Skeletal muscle satellite cell (primary cell): ENCODE measurements around the gene APOB.

ENCODE experiments used
- H3K27me3 ChIP-seq: 2 replicates; pipeline ENCODE4 v1.7.0; 2013; ENCODE audit warnings: low read length; ENCODE audit not compliant: control insufficient read depth, insufficient read depth
- H3K36me3 ChIP-seq: 2 replicates; pipeline ENCODE4 v1.7.0; 2013; ENCODE audit warnings: mild to moderate bottlenecking, control low read depth, low read length; ENCODE audit not compliant: insufficient read depth
- H3K4me1 ChIP-seq: 2 replicates; pipeline ENCODE4 v1.7.0; 2013; ENCODE audit warnings: low read length; ENCODE audit not compliant: control insufficient read depth, insufficient read depth
- H3K4me2 ChIP-seq: 2 replicates; pipeline ENCODE4 v1.7.0; 2013; ENCODE audit warnings: mild to moderate bottlenecking, low read length
- H3K4me3 ChIP-seq: 2 replicates; pipeline ENCODE4 v1.7.0; 2013; ENCODE audit warnings: low read length
- H3K9ac ChIP-seq: 2 replicates; pipeline ENCODE4 v1.7.0; 2013; ENCODE audit warnings: mild to moderate bottlenecking, low read depth, low read length, moderate library complexity
- H3K9me3 ChIP-seq: replicated peaks from 2 replicates; pipeline ENCODE4 v1.7.0; 2013; ENCODE audit warnings: mild to moderate bottlenecking, control low read depth, low read length

APOB gene

GRCh38 chr2:21003572-21004180, 40.2 kb downstream of the APOB start:
- H3K9ac ChIP-seq, result no peak overlapping the region
- no peaks in the 10 kb centered on the region for H3K36me3 ChIP-seq
- H3K4me2 ChIP-seq, result no peak overlapping the region
- H3K9me3 ChIP-seq, result no peaks in the 10 kb centered on the region
- H3K4me1 ChIP-seq, result no peaks in the 10 kb centered on the region
- no peak overlapping the region for H3K4me3 ChIP-seq
- H3K27me3 ChIP-seq, result peaks cover 5% of the 10 kb centered on the region

GRCh38 chr2:21002814-21003192, 41.1 kb downstream of the APOB start:
- Histone ChIP-seq H3K4me2 (no peak overlapping the region), H3K36me3 (no peaks in the 10 kb centered on the region), H3K9ac (no peak overlapping the region), H3K4me1 (no peaks in the 10 kb centered on the region), H3K9me3 (no peaks in the 10 kb centered on the region), H3K27me3 (peaks cover 5% of the 10 kb centered on the region), H3K4me3 (no peak overlapping the region)

- no peak overlapping the region for H3K9ac ChIP-seq
- no peak overlapping the region for H3K4me3 ChIP-seq
- no peaks in the 10 kb centered on the region for H3K9me3 ChIP-seq
- H3K36me3 ChIP-seq, result no peaks in the 10 kb centered on the region
- H3K27me3 ChIP-seq, result peaks cover 5% of the 10 kb centered on the region
- H3K4me2 ChIP-seq, result no peak overlapping the region
- no peaks in the 10 kb centered on the region for H3K4me1 ChIP-seq
Observed at GRCh38 chr2:21001988-21002813, 41.7 kb downstream of the APOB start.

GRCh38 chr2:21001225-21001946, 42.5 kb downstream of the APOB start:
- H3K9ac ChIP-seq, result no peak overlapping the region
- H3K9me3 ChIP-seq, result no peaks in the 10 kb centered on the region
- H3K4me2 ChIP-seq, result no peak overlapping the region
- H3K4me3 ChIP-seq, result no peak overlapping the region
- H3K36me3 ChIP-seq, result no peaks in the 10 kb centered on the region
- no peaks in the 10 kb centered on the region for H3K4me1 ChIP-seq
- peaks cover 9% of the 10 kb centered on the region for H3K27me3 ChIP-seq

GRCh38 chr2:20999906-21000645, 43.8 kb downstream of the APOB start:
- Histone ChIP-seq H3K4me3 (no peak overlapping the region), H3K4me1 (no peaks in the 10 kb centered on the region), H3K36me3 (no peaks in the 10 kb centered on the region), H3K4me2 (no peak overlapping the region), H3K27me3 (peaks cover 7% of the 10 kb centered on the region), H3K9me3 (no peaks in the 10 kb centered on the region), H3K9ac (no peak overlapping the region)

- peaks cover 4% of the 10 kb centered on the region for H3K27me3 ChIP-seq
- H3K9ac ChIP-seq, result no peak overlapping the region
Observed at GRCh38 chr2:20998972-20999905, 44.6 kb downstream of the APOB start.

GRCh38 chr2:20997953-20998722, 45.7 kb downstream of the APOB start:
- H3K27me3 ChIP-seq, result peaks cover 4% of the 10 kb centered on the region
- H3K4me2 ChIP-seq, result no peak overlapping the region
- H3K9me3 ChIP-seq, result no peaks in the 10 kb centered on the region
- no peak overlapping the region for H3K9ac ChIP-seq
- no peak overlapping the region for H3K4me3 ChIP-seq
- no peaks in the 10 kb centered on the region for H3K4me1 ChIP-seq
- no peaks in the 10 kb centered on the region for H3K36me3 ChIP-seq

More at GRCh38 chr2:20998972-20999905, 44.6 kb downstream of the APOB start:
- Histone ChIP-seq H3K9me3 (no peaks in the 10 kb centered on the region), H3K4me1 (no peaks in the 10 kb centered on the region), H3K4me3 (no peak overlapping the region), H3K4me2 (no peak overlapping the region), H3K36me3 (no peaks in the 10 kb centered on the region)

GRCh38 chr2:20994130-20994529, 49.7 kb downstream of the APOB start:
- H3K27me3 ChIP-seq, result peaks cover 7% of the 10 kb centered on the region
- no peak overlapping the region for H3K4me3 ChIP-seq
- H3K36me3 ChIP-seq, result no peaks in the 10 kb centered on the region
- H3K9ac ChIP-seq, result no peak overlapping the region
- H3K9me3 ChIP-seq, result no peaks in the 10 kb centered on the region
- no peaks in the 10 kb centered on the region for H3K4me1 ChIP-seq
- no peak overlapping the region for H3K4me2 ChIP-seq

GRCh38 chr2:20992201-20992711, 51.6 kb downstream of the APOB start:
- H3K9ac ChIP-seq, result no peak overlapping the region
- no peaks in the 10 kb centered on the region for H3K36me3 ChIP-seq
- peaks cover 9% of the 10 kb centered on the region for H3K27me3 ChIP-seq
- no peak overlapping the region for H3K4me2 ChIP-seq
- H3K9me3 ChIP-seq, result no peaks in the 10 kb centered on the region
- no peaks in the 10 kb centered on the region for H3K4me1 ChIP-seq
- no peak overlapping the region for H3K4me3 ChIP-seq
